Activated T-helper 1 cell treated with Interleukin-2 at 50 U/mL for 16 hours (primary cell): ENCODE measurements around the gene COL4A1.

Experiments used
- DNase-seq: peaks from one replicate; pipeline ENCODE4 v3.0.0-alpha.2; 2020; ENCODE audit warnings: low read depth

COL4A1 gene

GRCh38 chr13:110195547-110196485, 111.1 kb downstream of the COL4A1 start:
- DNase-seq: no peak

GRCh38 chr13:110194451-110194850, 112.5 kb downstream of the COL4A1 start:
- no peak for DNase-seq

DNA sequence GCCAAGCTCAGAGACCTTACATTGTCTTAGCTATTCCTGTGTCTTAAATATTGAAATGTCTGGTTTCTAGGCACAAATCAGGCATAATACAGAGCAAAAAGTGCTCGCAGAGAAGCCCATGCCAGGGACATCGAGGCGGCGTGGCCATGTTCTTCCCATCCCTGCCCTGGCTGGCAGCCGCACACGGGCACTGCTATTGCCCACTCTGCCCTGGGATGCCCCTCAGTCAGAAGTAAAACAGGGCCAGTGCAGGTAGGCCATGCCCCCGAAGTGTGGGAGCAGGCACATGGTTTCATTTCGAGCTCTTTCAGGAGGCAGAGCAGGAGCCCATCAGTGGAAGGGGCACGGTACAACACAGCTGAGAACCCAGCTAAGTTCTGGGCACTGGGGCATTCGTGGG, 113.5 kb downstream of the COL4A1 start:
- DNase-seq: no peak

DNA sequence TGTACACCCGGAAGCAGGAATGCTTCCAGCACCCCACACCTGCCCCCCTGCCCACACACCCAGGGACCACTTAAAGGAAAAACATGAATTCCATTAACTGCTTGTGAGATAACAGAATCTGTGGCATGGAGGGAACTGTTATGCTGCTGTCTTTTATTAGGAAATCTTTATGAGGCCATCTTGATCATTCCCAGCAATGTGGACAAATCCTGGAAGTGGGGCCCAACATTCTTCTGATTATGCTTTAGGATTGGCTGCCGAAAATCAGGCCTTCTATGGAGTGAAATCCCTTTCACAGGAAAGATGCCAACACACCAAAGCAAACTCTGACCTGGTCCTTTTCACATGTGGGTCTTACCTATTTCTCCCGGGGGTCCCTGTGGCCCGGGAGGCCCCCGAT, 114.5 kb downstream of the COL4A1 start:
- no peak for DNase-seq

DNA sequence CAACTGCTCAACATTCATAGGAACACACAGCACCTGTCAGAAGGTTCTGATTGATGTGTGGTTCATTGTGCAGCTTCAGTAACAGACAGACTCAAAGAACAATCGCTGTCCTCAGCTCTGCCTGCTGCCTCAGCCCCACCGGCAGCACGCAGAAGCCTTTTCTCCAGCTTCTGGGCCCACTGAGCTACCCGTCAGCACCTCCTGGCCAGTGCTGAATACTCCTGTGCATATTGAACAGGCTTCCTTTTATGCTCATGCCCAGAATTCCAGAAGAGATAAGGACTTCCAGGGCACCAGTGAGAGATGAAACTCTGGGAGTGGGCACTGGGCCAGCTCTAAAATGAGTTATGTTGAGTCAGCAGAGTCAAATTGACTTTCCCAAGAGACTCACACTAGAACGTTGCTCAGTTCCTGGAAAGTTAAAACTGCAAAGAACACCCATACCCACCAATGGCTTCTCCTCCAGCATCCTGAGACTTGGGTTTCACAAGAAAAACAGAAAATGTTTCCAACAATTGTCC, 119.3 kb downstream of the COL4A1 start:
- no peak for DNase-seq

DNA sequence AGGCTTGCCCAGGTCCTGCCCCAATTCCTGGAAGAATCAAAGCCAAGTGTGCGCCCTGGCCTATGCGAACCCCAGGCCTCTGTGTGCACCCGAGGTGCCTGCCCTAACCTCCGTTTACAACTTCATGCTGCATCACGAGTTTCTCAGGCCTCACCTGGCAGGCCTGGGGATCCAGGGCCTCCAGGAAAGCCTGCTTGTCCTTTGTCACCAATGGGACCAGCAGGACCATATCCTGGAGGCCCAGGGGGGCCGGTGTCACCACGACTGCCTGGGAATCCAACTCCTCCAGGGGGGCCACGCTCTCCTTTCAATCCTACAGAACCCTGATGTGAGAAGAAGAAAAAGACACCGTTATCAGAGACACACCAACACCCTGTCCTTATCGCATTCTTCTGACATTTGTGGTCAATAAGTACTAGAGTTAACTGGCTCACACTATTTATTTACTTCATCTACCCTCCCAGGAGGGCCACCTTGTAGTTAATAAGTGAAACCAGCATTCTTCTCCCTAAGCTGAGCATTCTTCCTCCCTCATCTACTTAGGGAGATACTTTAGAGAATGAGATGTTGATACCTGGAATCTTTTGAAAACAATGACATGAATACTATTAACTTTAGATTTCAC, 120.6 kb downstream of the COL4A1 start:
- DNase-seq: no peak

- DNase-seq: no peak
Measured at GRCh38 chr13:110185696-110186095, 121.3 kb downstream of the COL4A1 start.

GRCh38 chr13:110183910-110184309, 123.0 kb downstream of the COL4A1 start:
- DNase-seq: no peak

GRCh38 chr13:110182461-110182860, 124.5 kb downstream of the COL4A1 start:
- no peak for DNase-seq

DNA sequence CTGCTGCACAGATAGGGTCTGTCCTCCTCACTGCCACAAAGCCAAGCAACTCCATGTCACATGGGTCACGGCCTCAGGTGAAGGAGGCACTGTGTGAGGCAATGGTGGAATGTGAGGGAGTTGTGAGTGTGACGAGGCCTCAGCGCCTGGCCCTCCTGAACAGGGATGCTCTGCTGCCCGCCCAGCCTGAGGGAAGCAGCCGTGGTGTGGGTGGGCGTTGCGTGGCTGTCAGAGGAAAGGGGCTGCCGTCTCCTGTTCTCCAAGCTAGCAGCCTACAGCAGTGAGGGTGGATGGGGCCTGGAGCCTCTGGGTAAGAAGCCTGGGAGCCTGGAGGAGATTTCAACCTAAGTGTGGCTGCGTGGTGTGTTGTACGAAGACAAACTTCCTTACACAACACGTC, 125.0 kb downstream of the COL4A1 start:
- no peak for DNase-seq

- DNase-seq: no peak
Measured at GRCh38 chr13:110179857-110180147, 127.2 kb downstream of the COL4A1 start.

DNA sequence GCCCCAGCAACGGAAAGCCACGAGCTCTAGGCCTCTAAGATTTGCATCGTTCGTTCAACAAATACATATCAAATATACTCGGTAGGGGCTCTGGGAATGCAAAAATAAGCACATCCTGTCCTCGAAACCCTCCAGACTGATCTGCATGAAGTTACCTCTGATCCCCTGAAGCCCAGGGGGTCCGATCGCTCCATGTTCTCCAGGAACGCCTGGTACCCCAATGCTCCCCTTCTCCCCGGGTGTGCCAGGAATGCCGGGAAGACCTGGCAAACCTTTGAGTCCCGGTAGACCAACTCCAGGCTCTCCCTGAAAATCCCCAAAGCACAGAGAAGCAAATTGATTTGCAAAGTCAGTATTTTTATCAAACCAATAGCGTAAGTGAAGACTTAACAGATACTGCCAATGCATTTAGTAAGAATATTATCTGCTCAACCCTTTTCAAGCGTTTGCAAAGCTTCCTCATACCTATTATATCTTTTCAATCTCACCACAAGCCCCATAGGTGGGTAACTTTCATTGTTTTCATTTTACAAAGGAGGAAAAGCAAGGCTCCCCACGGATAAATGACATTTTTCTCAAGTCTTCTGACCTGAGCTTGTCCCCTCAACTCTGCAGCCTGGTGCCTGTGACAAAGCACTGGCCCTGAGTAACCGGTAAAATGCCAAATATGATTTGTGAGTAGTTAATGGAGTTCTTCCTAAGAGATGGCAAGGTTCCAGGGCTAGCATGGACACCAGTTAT, 127.7 kb downstream of the COL4A1 start:
- no peak for DNase-seq

GRCh38 chr13:110177790-110178189, 129.2 kb downstream of the COL4A1 start:
- no peak for DNase-seq

DNA sequence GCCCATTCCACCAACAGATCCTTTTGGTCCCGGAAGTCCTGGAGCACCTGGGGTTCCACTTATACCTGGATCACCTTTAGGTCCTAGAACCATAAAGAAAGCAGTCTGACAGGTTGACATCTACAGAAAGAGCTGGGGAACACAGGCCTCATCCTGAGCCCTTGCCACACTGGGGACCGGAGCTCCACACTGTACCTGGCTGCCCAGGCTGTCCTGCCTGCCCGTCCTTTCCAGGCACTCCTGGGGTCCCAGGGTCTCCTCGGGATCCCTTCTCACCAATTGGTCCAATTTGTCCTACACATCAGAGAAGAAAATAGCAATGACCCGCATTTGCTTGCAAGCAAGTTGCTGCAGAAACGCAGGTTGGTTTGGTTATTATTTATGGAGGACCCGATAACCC, 130.5 kb downstream of the COL4A1 start:
- no peak for DNase-seq

- no peak for DNase-seq
Measured at GRCh38 chr13:110173247-110173818, 133.6 kb downstream of the COL4A1 start.

- no peak for DNase-seq
Measured at GRCh38 chr13:110170882-110171281, 136.1 kb downstream of the COL4A1 start.

DNA sequence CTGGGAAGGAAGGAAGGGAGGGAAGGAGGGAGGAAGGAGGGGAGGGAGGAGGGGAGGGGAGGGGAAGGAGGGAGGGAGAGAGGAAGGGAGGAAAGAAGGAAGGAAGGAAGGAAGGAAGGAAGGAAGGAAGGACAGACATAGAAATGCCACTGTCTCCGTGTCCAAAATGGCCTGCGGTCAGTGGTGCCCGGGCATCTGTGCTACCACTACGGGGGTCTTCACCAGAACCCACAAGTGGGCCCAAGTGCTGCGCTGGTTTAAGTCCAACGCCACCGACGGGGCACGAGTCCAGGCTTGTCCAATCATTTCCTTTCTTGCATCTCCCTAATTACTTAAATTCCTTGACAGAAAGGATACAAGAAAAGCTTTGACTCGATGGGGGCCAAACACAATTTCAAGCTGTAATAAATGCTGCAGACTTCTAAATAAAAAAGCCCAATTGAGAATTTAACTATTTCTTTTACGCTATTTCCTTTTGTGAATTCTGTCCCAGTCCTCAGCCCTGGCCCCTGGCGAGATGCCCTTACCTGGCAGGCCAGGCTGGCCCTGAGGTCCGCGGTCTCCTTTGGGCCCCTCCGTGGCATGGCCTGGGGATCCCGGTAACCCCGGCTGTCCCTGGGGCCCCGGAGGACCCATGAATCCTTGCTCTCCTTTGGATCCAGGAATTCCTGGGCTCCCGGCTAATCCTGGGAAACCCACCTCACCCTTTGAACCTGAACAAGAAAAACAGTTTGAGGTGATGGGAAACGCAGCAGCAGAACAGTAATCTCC, 136.8 kb downstream of the COL4A1 start:
- no peak for DNase-seq

- no peak for DNase-seq
Measured at GRCh38 chr13:110168999-110169933, 137.7 kb downstream of the COL4A1 start.

GRCh38 chr13:110166598-110166997, 140.4 kb downstream of the COL4A1 start:
- no peak for DNase-seq

DNA sequence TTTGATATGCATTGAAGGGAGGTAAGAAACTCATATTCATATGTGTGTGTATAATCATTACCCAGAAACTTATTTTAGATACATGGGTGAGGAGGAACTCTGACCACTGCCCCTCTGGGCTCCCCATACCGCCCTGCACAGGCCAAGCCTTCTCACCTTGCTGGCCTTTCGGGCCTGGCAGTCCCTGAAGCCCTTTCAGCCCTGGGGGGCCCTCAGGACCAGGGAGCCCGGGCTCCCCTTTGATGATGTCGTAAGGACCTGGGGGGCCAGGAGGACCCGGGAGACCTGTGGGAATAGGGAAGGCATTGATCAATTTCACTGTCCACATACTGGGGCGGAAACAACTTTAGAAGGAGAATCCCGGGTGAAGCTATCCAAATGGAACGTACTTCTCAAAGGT, 142.3 kb downstream of the COL4A1 start:
- DNase-seq: no peak
